GM18907 (cell line): ENCODE data around the gene KRTAP12-4.
"Not testable (repeated sequence)": the region's sequence is repeated elsewhere in the genome, so short reads cannot be mapped to it uniquely, and the experiment has no call there.

Experiments
- ATAC-seq: cut with Tn5 transposase; IDR thresholded peaks from one replicate; pipeline ENCODE4 v1.9.1; 2021; ENCODE audit warnings: mild to moderate bottlenecking, moderate library complexity; ENCODE audit not compliant: unreplicated experiment

Gene KRTAP12-4

GRCh38 chr21:44654576-44655175 is at the start of gene KRTAP12-4:
Gene KRTAP12-4 (minus strand): TSS chr21:44654659. CDS start chr21:44654614, 45 bp downstream.
- no peak for ATAC-seq

GRCh38 chr21:44703731-44704635 is 49.5 kb upstream of the KRTAP12-4 start:
- ATAC-seq, result no peak

GRCh38 chr21:44702973-44703730 is 48.7 kb upstream of the KRTAP12-4 start:
- no peak for ATAC-seq

GRCh38 chr21:44702111-44702972 is 47.9 kb upstream of the KRTAP12-4 start:
- no peak for ATAC-seq

GRCh38 chr21:44701541-44701940 is 47.1 kb upstream of the KRTAP12-4 start:
- no peak for ATAC-seq

GRCh38 chr21:44701023-44701400 is 46.6 kb upstream of the KRTAP12-4 start:
- no peak for ATAC-seq

GRCh38 chr21:44700101-44701022 is 45.9 kb upstream of the KRTAP12-4 start:
- no peak for ATAC-seq

GRCh38 chr21:44699502-44700001 is 45.1 kb upstream of the KRTAP12-4 start:
- no peak for ATAC-seq

GRCh38 chr21:44697811-44698734 is 43.6 kb upstream of the KRTAP12-4 start:
- ATAC-seq, result no peak

GRCh38 chr21:44697172-44697810 is 42.8 kb upstream of the KRTAP12-4 start, which contains the start of gene KRTAP10-12:
Gene KRTAP10-12 (plus strand): TSS chr21:44697172. CDS start chr21:44697202, 30 bp downstream.
- ATAC-seq, result not testable (repeated sequence)

- ATAC-seq, result no peak
These were observed 42.1 kb upstream of the KRTAP12-4 start for GRCh38 chr21:44696572-44696971.

GRCh38 chr21:44695641-44696040 is 41.2 kb upstream of the KRTAP12-4 start:
- ATAC-seq, result no peak

- ATAC-seq, result no peak
These were observed 40.7 kb upstream of the KRTAP12-4 start for GRCh38 chr21:44695184-44695583.

GRCh38 chr21:44694776-44695175 is 40.3 kb upstream of the KRTAP12-4 start:
- no peak for ATAC-seq

- ATAC-seq, result no peak
These were observed 38.5 kb upstream of the KRTAP12-4 start for GRCh38 chr21:44692798-44693512.

GRCh38 chr21:44691686-44692085 is 37.2 kb upstream of the KRTAP12-4 start:
- no peak for ATAC-seq

GRCh38 chr21:44689740-44690139 is 35.3 kb upstream of the KRTAP12-4 start:
- not testable (repeated sequence) for ATAC-seq
